ENCODE measurements around the gene PARM1.

DNA sequence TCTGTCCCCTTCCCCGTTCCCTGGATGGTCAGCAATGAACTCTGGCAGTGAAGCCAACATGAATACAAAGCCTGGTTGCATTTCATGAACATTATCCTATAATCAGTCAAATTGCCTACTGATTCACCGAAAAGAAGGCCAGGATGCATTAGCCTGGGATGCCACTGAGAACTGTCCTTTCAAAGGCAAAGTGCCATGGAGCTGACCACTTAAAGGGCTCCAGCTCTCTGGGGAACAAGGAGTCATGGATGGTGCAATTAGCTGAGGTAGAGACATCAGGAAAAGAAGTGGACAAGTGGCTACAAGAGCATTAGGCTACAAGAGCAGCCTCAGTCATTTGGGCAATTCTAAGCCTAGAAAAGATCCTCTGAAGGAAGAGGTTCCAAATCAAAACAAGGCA, 69.0 kb downstream of the PARM1 start:
- TF ChIP-seq, protein P1, sequence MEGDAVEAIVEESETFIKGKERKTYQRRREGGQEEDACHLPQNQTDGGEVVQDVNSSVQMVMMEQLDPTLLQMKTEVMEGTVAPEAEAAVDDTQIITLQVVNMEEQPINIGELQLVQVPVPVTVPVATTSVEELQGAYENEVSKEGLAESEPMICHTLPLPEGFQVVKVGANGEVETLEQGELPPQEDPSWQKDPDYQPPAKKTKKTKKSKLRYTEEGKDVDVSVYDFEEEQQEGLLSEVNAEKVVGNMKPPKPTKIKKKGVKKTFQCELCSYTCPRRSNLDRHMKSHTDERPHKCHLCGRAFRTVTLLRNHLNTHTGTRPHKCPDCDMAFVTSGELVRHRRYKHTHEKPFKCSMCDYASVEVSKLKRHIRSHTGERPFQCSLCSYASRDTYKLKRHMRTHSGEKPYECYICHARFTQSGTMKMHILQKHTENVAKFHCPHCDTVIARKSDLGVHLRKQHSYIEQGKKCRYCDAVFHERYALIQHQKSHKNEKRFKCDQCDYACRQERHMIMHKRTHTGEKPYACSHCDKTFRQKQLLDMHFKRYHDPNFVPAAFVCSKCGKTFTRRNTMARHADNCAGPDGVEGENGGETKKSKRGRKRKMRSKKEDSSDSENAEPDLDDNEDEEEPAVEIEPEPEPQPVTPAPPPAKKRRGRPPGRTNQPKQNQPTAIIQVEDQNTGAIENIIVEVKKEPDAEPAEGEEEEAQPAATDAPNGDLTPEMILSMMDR (IDR thresholded peaks at IDR 0.05; ENCODE audit: insufficient read depth, low read length, poor library complexity, severe bottlenecking) = no peak
- no peak for TF ChIP-seq EZH2phosphoT487 (conservative IDR thresholded peaks at IDR 0.05; ENCODE audit: low read length)

Data from SU-DHL-6 (cell line).